CD8-positive, alpha-beta memory T cell (primary cell): ENCODE measurements around the gene CCR5. TPM values are rescaled to one million over a fixed set of nuclear protein-coding genes. Genes with fewer than 3 reads are reported as not detected.

Experiments
- CTCF ChIA-PET: fragments of 350-600 bp; sonication (Branson Sonifier 250); formaldehyde crosslinking; loops from one replicate; lab custom pipeline; 2021; ENCODE audit warnings: antibody characterized with exemption; lab: Charles Lee
- POLR2A ChIA-PET: fragments of 350-600 bp; sonication (Branson Sonifier 250); formaldehyde crosslinking; loops from one replicate; lab custom pipeline; 2021; ENCODE audit warnings: antibody characterized with exemption; lab: Charles Lee
- DNase-seq, 5 donors: peaks; one replicate each; pipeline versions ENCODE4 v3.0.0 to v3.0.0-alpha.2; 2020 to 2022; ENCODE audit warnings: mixed read lengths in 1 of 5
- H3K27ac ChIP-seq: one replicate; pipeline ENCODE4 v1.7.0; 2013; ENCODE audit warnings: low read depth, mild to moderate bottlenecking, low read length, moderate library complexity
- H3K27me3 ChIP-seq: 2 replicates; pipeline ENCODE4 v1.7.0; 2013; ENCODE audit warnings: low read length, mild to moderate bottlenecking; ENCODE audit not compliant: insufficient read depth, poor library complexity, severe bottlenecking
- H3K36me3 ChIP-seq: 2 replicates; pipeline ENCODE4 v1.7.0; 2013; ENCODE audit warnings: mild to moderate bottlenecking, low read length, moderate library complexity; ENCODE audit not compliant: insufficient read depth
- H3K4me1 ChIP-seq: 2 replicates; pipeline ENCODE4 v1.7.0; 2013; ENCODE audit warnings: mild to moderate bottlenecking, low read length, moderate library complexity; ENCODE audit not compliant: insufficient read depth
- H3K4me3 ChIP-seq: 2 replicates; pipeline ENCODE4 v1.7.0; 2013; ENCODE audit warnings: mild to moderate bottlenecking, low read length
- H3K9me3 ChIP-seq: 2 replicates; pipeline ENCODE4 v1.7.0; 2013; ENCODE audit warnings: mild to moderate bottlenecking, low read length
- H3K27ac Mint-ChIP-seq, 8 donors: one replicate each; pipeline ENCODE4 v1.8.0; 2020 to 2021; ENCODE audit warnings: mixed read lengths in 8 of 8, mild to moderate bottlenecking in 6 of 8, inconsistent platforms in 3 of 8, moderate library complexity in 3 of 8
- H3K27me3 Mint-ChIP-seq, 2 donors: one replicate each; pipeline ENCODE4 v1.8.0; 2020 to 2021; ENCODE audit warnings: mixed read lengths in 2 of 2, mild to moderate bottlenecking in 1 of 2, moderate library complexity in 1 of 2
- H3K36me3 Mint-ChIP-seq, 3 donors: one replicate each; pipeline ENCODE4 v1.8.0; 2020 to 2021; ENCODE audit warnings: mixed read lengths in 3 of 3, inconsistent platforms in 1 of 3, mild to moderate bottlenecking in 1 of 3
- H3K4me1 Mint-ChIP-seq, 3 donors: one replicate each; pipeline ENCODE4 v1.8.0; 2020 to 2021; ENCODE audit warnings: mixed read lengths in 3 of 3, inconsistent platforms in 1 of 3, mild to moderate bottlenecking in 1 of 3
- H3K4me3 Mint-ChIP-seq, 7 donors: one replicate each; pipeline ENCODE4 v1.8.0; 2020 to 2021; ENCODE audit warnings: mixed read lengths in 7 of 7, mild to moderate bottlenecking in 6 of 7, moderate library complexity in 4 of 7, inconsistent platforms in 2 of 7
- H3K9me3 Mint-ChIP-seq, 5 donors: one replicate each; pipeline ENCODE4 v1.8.0; 2020 to 2022; ENCODE audit warnings: mixed read lengths in 5 of 5, mild to moderate bottlenecking in 3 of 5, moderate library complexity in 2 of 5, inconsistent platforms in 1 of 5
- polyA plus RNA-seq: library from polyadenylated mRNA; unstranded; fragments of 300-500 nt; fragmentation: Illumina TruSeq; gene quantifications from one replicate; pipeline ENCODE4 v1.2.3, GENCODE V29; 2021
- total RNA-seq, 2 experiments: library from RNA; stranded (reverse); gene quantifications; one replicate each; pipeline ENCODE4 v1.2.3, GENCODE V29; 2021

Gene CCR5
- total and polyA plus RNA-seq, 3 experiments from 2014 or later, result 2.6 to 29.2 (median 3.4) TPM

DNA sequence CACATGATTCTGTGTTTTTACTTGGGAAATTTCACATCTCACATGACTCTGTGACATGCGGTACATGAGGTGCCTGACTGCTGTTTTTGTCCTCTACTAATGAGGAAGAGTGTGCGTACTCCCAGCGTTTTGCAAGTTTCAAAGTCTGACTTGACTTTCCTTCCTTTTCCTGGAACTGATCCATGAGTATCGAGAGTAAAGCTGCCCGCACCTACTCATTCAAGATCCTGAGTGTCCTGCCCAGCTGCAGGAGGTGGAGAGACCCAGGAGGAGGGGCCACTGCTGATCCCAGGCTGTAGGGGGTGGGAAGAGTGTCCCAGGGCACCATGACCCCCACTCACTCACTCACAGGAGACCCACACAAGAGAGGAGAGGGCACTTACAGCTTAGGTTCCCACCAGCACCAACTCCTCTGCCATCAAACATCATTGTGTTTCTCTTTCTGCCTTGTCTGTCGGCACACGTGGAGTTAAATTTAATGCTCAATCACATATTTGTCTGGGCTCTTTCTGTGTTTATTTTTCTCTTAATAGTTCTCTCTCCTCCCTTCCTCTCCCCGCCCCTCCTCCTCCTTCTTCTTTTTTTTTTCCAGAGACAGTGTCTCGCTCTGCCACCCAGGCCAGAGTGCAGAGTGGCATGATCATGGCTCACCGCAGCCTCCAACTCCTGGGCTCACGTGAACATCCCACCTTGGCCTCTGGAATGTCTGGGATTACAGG lies 34.7 kb downstream of the CCR5 start:
- peak overlapping the region; percentile 75 for H3K27ac ChIP-seq
- CTCF ChIA-PET, result no interaction called here
- peaks cover 34 to 39% (median 36%) of the 10 kb centered on the region in 3 donors for H3K4me1 Mint-ChIP-seq
- H3K9me3 ChIP-seq, result no peaks in the 10 kb centered on the region
- H3K4me3 ChIP-seq, result no peak overlapping the region
- no peaks in the 10 kb centered on the region for H3K27me3 Mint-ChIP-seq
- peaks cover 0 to 2% (median 0%) of the 10 kb centered on the region in 5 donors for H3K9me3 Mint-ChIP-seq
- peak overlapping the region in 5 of 8 donors; percentile 12 to 95 (median 93) for H3K27ac Mint-ChIP-seq
- no peak for DNase-seq
- H3K36me3 ChIP-seq, result no peaks in the 10 kb centered on the region
- H3K4me3 Mint-ChIP-seq, result peak overlapping the region in 1 of 7 donors; percentile 66
- H3K36me3 Mint-ChIP-seq, result peaks cover 0 to 14% (median 5%) of the 10 kb centered on the region in 3 donors
- H3K4me1 ChIP-seq, result peaks cover 12% of the 10 kb centered on the region
- POLR2A ChIA-PET, result no interaction called here
- no peaks in the 10 kb centered on the region for H3K27me3 ChIP-seq

DNA sequence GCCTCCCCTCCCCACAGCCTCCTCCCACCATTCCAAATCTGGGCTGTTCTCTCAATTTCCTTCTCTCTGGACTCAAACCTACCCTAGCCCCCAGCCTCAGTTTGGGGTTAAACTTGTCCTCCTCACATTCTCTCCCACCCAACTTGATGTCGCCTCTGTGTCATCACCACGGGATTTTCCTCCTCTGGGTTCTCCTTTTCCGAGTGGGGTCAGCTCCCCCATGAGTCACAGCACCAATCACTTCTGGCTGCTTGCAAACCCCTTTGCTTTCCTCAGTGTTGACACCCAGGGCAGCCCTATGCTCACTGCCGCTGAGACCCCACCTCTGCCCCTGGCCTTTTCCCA lies 35.7 kb downstream of the CCR5 start:
- DNase-seq, result no peak
- H3K36me3 ChIP-seq, result no peaks in the 10 kb centered on the region
- no peaks in the 10 kb centered on the region for H3K27me3 ChIP-seq
- Mint-ChIP-seq H3K9me3 (peaks cover 0 to 2% (median 0%) of the 10 kb centered on the region in 5 donors), H3K27me3 (no peaks in the 10 kb centered on the region), H3K4me1 (peaks cover 34 to 39% (median 36%) of the 10 kb centered on the region in 3 donors), H3K36me3 (peaks cover 0 to 14% (median 5%) of the 10 kb centered on the region in 3 donors), H3K4me3 (peak overlapping the region in 6 of 7 donors; percentile 54 to 96 (median 86)), H3K27ac (peak overlapping the region; percentile 86 to 98 (median 92))
- POLR2A ChIA-PET, result interaction anchor here (1.4 kb wide), 1 partner anchor 35 kb away, joined by 5 read pairs; the partner anchor contains the start of gene CCR5
- H3K4me1 ChIP-seq, result peaks cover 12% of the 10 kb centered on the region
- peak overlapping the region; percentile 57 for H3K4me3 ChIP-seq
- no peaks in the 10 kb centered on the region for H3K9me3 ChIP-seq
- H3K27ac ChIP-seq, result peak overlapping the region; percentile 75
- CTCF ChIA-PET, result no interaction called here

DNA sequence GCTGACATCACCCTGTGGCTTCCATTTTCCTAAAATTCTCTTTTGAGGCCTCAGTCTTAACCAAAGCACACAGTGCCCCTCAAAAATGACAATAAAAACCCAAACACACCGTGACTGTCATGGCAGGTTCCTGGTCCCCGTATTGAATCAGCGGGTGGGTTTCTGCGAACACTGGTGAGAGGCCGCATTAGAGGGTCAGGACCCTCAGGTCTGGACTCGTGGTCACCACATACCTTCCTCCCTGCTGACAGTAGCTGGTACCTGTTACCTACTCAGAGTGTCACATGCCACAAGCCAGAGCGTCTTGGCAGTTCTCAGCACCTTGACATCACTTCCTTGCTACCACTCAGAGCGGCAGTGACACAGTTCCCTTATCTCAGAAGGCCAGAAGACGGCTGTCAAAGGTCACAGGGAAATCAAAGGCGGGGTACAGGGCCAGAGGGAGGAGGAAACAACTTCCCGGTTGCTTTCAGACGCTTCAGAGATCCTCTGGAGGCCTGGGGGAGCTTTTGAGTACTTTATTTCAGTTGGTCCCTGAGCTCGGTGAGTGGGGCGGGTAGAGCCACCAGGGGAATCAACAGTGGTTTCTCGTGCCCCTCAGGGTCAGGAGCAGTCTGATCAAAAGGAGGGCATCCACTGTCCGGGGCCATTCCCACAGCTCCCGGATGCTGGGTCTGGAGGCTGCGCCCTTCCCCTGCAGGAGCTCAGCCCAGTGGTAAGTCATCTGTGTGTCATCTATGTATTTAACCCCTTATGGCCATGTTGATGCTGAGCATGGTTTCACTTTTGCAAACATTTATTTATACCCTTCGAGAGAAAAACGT lies 36.3 kb downstream of the CCR5 start, which contains the start of the genes CCR5AS and CCRL2:
Gene CCR5AS, minus strand, starts transcription at position 279 of the 824 bp plus-strand sequence.
Gene CCRL2, plus strand, starts transcription at position 472 of the 824 bp plus-strand sequence. CDS start 821 bp downstream, outside the sequence.
- Histone ChIP-seq H3K4me1 (peaks cover 12% of the 10 kb centered on the region), H3K27ac (peak within 1 kb of the TSS; percentile 75), H3K36me3 (no peaks in the 10 kb centered on the region), H3K27me3 (no peaks in the 10 kb centered on the region), H3K4me3 (peak within 1 kb of the TSS; percentile 57), H3K9me3 (no peaks in the 10 kb centered on the region)
- peaks cover 0 to 14% (median 5%) of the 10 kb centered on the region in 3 donors for H3K36me3 Mint-ChIP-seq
- peaks cover 0 to 2% (median 0%) of the 10 kb centered on the region in 5 donors for H3K9me3 Mint-ChIP-seq
- peak within 1 kb of the TSS; percentile 83 to 96 (median 87) for H3K4me3 Mint-ChIP-seq
- H3K27ac Mint-ChIP-seq, result peak within 1 kb of the TSS; percentile 86 to 98 (median 92)
- ChIA-PET CTCF (interaction anchor here (0.8 to 1.1 kb wide), 5 partner anchors 37 to 225 kb away, joined by 3 to 5 read pairs (median 3); no protein-coding TSS in a partner anchor), POLR2A (interaction anchor here (0.7 to 1.4 kb wide), 2 partner anchors 36 to 495 kb away, joined by 3 to 5 read pairs; partner anchors contain the start of gene CCR5)
- peaks cover 34 to 39% (median 36%) of the 10 kb centered on the region in 3 donors for H3K4me1 Mint-ChIP-seq
- DNase-seq, result peak; percentile 19 to 71 (median 29)
- H3K27me3 Mint-ChIP-seq, result no peaks in the 10 kb centered on the region

DNA sequence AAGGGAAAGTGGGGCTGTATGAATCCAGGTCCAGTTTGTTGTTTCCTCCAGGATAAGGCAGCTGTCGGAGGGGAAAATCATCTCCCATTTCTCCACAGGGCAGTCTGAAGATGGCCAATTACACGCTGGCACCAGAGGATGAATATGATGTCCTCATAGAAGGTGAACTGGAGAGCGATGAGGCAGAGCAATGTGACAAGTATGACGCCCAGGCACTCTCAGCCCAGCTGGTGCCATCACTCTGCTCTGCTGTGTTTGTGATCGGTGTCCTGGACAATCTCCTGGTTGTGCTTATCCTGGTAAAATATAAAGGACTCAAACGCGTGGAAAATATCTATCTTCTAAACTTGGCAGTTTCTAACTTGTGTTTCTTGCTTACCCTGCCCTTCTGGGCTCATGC lies 37.2 kb downstream of the CCR5 start:
- CTCF ChIA-PET, result interaction anchor here (0.9 to 1.9 kb wide), 5 partner anchors 30 to 224 kb away, joined by 3 to 5 read pairs (median 4); no protein-coding TSS in a partner anchor
- Histone ChIP-seq H3K27me3 (no peaks in the 10 kb centered on the region), H3K4me1 (peaks cover 12% of the 10 kb centered on the region), H3K36me3 (no peaks in the 10 kb centered on the region), H3K27ac (peak overlapping the region; percentile 75), H3K4me3 (peak overlapping the region; percentile 57), H3K9me3 (no peaks in the 10 kb centered on the region)
- no peak for DNase-seq
- H3K4me1 Mint-ChIP-seq, result peaks cover 34 to 39% (median 36%) of the 10 kb centered on the region in 3 donors
- H3K36me3 Mint-ChIP-seq, result peaks cover 0 to 14% (median 5%) of the 10 kb centered on the region in 3 donors
- H3K9me3 Mint-ChIP-seq, result peaks cover 0 to under 1% (median 0%) of the 10 kb centered on the region in 5 donors
- POLR2A ChIA-PET, result interaction anchor here (1.4 kb wide), 1 partner anchor 37 kb away, joined by 5 read pairs; the partner anchor contains the start of gene CCR5
- no peaks in the 10 kb centered on the region for H3K27me3 Mint-ChIP-seq
- peak overlapping the region in 7 of 8 donors; percentile 52 to 98 (median 92) for H3K27ac Mint-ChIP-seq
- peak overlapping the region in 6 of 7 donors; percentile 84 to 96 (median 88) for H3K4me3 Mint-ChIP-seq

DNA sequence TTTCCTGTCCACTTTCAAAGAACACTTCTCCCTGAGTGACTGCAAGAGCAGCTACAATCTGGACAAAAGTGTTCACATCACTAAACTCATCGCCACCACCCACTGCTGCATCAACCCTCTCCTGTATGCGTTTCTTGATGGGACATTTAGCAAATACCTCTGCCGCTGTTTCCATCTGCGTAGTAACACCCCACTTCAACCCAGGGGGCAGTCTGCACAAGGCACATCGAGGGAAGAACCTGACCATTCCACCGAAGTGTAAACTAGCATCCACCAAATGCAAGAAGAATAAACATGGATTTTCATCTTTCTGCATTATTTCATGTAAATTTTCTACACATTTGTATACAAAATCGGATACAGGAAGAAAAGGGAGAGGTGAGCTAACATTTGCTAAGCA lies 38.1 kb downstream of the CCR5 start:
- POLR2A ChIA-PET, result no interaction called here
- Histone ChIP-seq H3K27ac (no peak overlapping the region), H3K4me3 (no peak overlapping the region), H3K36me3 (no peaks in the 10 kb centered on the region), H3K27me3 (no peaks in the 10 kb centered on the region), H3K4me1 (peaks cover 12% of the 10 kb centered on the region), H3K9me3 (no peaks in the 10 kb centered on the region)
- Mint-ChIP-seq H3K36me3 (peaks cover 0 to 14% (median 5%) of the 10 kb centered on the region in 3 donors), H3K4me3 (peak overlapping the region in 4 of 7 donors; percentile 18 to 55 (median 21)), H3K27ac (peak overlapping the region in 4 of 8 donors; percentile 4 to 60 (median 56)), H3K4me1 (peaks cover 34 to 39% (median 36%) of the 10 kb centered on the region in 3 donors), H3K9me3 (no peaks in the 10 kb centered on the region), H3K27me3 (no peaks in the 10 kb centered on the region)
- CTCF ChIA-PET, result interaction anchor here (1.0 to 1.9 kb wide), 2 partner anchors 30 to 39 kb away, joined by 4 to 5 read pairs; no protein-coding TSS in a partner anchor
- no peak for DNase-seq

DNA sequence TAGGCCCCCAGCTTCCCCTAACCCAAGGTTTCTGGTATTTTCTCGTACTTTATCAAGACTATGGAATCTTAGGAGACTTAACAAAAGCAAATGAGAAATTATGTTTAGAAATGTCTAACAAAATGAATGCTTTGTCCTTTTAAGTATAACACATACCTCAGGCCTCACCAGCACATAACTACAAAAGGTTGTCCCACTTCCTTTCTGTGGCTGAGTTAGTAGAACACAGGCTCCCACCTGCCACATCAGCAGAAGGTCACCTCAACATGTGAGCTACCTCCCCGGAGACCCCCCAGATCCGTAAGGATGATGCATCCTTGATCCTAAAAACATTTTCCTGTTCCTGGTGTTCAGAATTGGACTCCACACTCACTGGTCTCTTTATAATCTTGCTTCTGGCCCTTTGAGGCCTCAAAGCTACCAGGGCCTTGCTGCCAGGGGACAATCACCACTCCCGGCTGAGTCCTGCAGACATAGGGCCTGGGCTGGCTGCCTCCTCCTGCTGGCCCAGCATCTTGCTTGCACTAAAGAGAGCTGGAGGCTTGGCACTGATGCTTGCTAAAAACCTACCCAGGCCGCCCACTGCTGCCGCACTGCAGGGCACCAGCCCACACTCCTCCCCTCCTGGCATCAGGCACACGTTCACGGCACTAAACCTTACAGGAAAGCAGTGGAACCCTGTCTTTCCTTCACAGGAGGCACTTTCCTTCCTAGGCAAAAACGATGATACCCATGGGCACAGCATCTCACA lies 39.2 kb downstream of the CCR5 start:
- POLR2A ChIA-PET, result no interaction called here
- Histone ChIP-seq H3K27me3 (no peaks in the 10 kb centered on the region), H3K4me1 (peaks cover 12% of the 10 kb centered on the region), H3K4me3 (no peak overlapping the region), H3K27ac (no peak overlapping the region), H3K36me3 (no peaks in the 10 kb centered on the region), H3K9me3 (no peaks in the 10 kb centered on the region)
- no peak for DNase-seq
- Mint-ChIP-seq H3K36me3 (peaks cover 0 to 14% (median 5%) of the 10 kb centered on the region in 3 donors), H3K4me3 (no peak overlapping the region), H3K9me3 (no peaks in the 10 kb centered on the region), H3K27me3 (no peaks in the 10 kb centered on the region), H3K4me1 (peaks cover 34 to 39% (median 36%) of the 10 kb centered on the region in 3 donors), H3K27ac (peak overlapping the region in 3 of 8 donors; percentile 27 to 50 (median 29))
- CTCF ChIA-PET, result interaction anchor here (1.9 kb wide), 1 partner anchor 31 kb away, joined by 5 read pairs; no protein-coding TSS in a partner anchor

DNA sequence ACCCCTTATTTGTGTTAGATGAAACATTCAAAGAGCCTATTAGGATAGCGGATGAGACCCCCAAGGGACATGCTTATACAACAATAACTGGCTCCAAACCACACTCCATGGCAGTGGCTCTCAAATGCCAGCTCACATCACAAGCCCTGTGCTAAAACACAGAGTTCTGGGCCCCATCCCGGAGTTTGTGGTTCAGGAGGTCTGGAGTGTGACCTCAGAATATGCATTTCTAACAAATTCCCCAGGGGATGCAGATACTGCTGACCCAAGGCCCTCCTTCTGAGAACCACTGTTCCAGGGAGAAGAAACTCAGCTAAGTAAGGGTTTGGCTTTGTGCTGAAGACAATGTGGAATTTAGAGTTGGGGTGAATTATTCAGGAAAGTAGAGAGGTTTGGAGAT lies 39.9 kb downstream of the CCR5 start:
- no peak for DNase-seq
- H3K27me3 ChIP-seq, result no peaks in the 10 kb centered on the region
- no peak overlapping the region for H3K27ac ChIP-seq
- Mint-ChIP-seq H3K27me3 (no peaks in the 10 kb centered on the region), H3K4me1 (peaks cover 34 to 41% (median 36%) of the 10 kb centered on the region in 3 donors), H3K27ac (peak overlapping the region in 1 of 8 donors; percentile 69), H3K36me3 (peaks cover 0 to 14% (median 5%) of the 10 kb centered on the region in 3 donors), H3K9me3 (no peaks in the 10 kb centered on the region), H3K4me3 (no peak overlapping the region)
- H3K9me3 ChIP-seq, result no peaks in the 10 kb centered on the region
- CTCF ChIA-PET, result no interaction called here
- H3K36me3 ChIP-seq, result no peaks in the 10 kb centered on the region
- peaks cover 12% of the 10 kb centered on the region for H3K4me1 ChIP-seq
- POLR2A ChIA-PET, result no interaction called here
- H3K4me3 ChIP-seq, result no peak overlapping the region
